HepG2 (cell line): ENCODE results near the gene ATP11A. TPM values are rescaled to one million over a fixed set of nuclear protein-coding genes. Genes with fewer than 3 reads are reported as not detected.

ENCODE experiments used
- ASH2L ChIP-seq: fragments of 300-600, 200-600 bp; sonication (generic); IDR thresholded peaks from 2 replicates; pipeline ENCODE4 v1.7.0; 2017; ENCODE audit warnings: low read depth, mild to moderate bottlenecking, moderate library complexity, mixed read lengths, low read length; ENCODE audit not compliant: insufficient read length
- CBFB ChIP-seq: sonication (generic); formaldehyde crosslinking; IDR thresholded peaks from 2 replicates; pipeline ENCODE4 v1.4.0; 2020; ENCODE audit warnings: missing genetic modification reagents
- CBX1 ChIP-seq: IDR thresholded peaks from one replicate; pipeline ENCODE4 v1.6.1; 2016; ENCODE audit warnings: antibody characterized with exemption, low read depth
- CBX2 ChIP-seq, 2 experiments: fragments of 200-600 bp in 1 of 2; sonication (generic); formaldehyde crosslinking in 1 of 2; IDR thresholded peaks; 2 replicates each; pipeline versions ENCODE4 v1.7.0 to v1.8.1; 2018 to 2022; ENCODE audit warnings: low read depth in 2 of 2, low read length in 1 of 2, mild to moderate bottlenecking in 1 of 2, missing genetic modification reagents in 1 of 2
- DNMT1 ChIP-seq: sonication (generic); formaldehyde crosslinking; IDR thresholded peaks from 2 replicates; pipeline ENCODE4 v1.5.1; 2020; ENCODE audit warnings: mild to moderate bottlenecking, missing genetic modification reagents
- HMG20B ChIP-seq: conservative IDR thresholded peaks from 2 replicates; pipeline ENCODE4 v1.6.1; 2016; ENCODE audit warnings: missing genetic modification reagents, missing compliant biosample characterization
- KLF11 ChIP-seq: IDR thresholded peaks from 2 replicates; pipeline ENCODE4 v1.6.1; 2016; ENCODE audit warnings: missing compliant biosample characterization
- MAFG ChIP-seq: sonication (generic); formaldehyde crosslinking; IDR thresholded peaks from 2 replicates; pipeline ENCODE4 v1.5.1; 2020; ENCODE audit warnings: mild to moderate bottlenecking, missing genetic modification reagents
- MTA1 ChIP-seq: sonication (generic); formaldehyde crosslinking; IDR thresholded peaks from 2 replicates; pipeline ENCODE4 v1.4.0; 2020; ENCODE audit warnings: missing genetic modification reagents, mild to moderate bottlenecking, borderline replicate concordance
- NRL ChIP-seq: sonication (generic); formaldehyde crosslinking; IDR thresholded peaks from 2 replicates; pipeline ENCODE4 v1.5.0; 2020; ENCODE audit warnings: missing genetic modification reagents, mild to moderate bottlenecking, moderate library complexity, borderline replicate concordance
- ONECUT2 ChIP-seq: sonication (generic); formaldehyde crosslinking; IDR thresholded peaks from 2 replicates; pipeline ENCODE4 v1.4.0; 2020; ENCODE audit warnings: missing genetic modification reagents
- PCBP1 ChIP-seq: fragments of 200-400 bp; formaldehyde crosslinking; IDR thresholded peaks from 2 replicates; pipeline ENCODE4 v1.6.1; 2017; ENCODE audit warnings: mild to moderate bottlenecking, low read depth, low read length, borderline replicate concordance
- SP140L ChIP-seq: sonication (generic); formaldehyde crosslinking; IDR thresholded peaks from 2 replicates; pipeline ENCODE4 v1.4.0; 2020; ENCODE audit warnings: missing genetic modification reagents, borderline replicate concordance
- TCF7L2 ChIP-seq: IDR thresholded peaks from 2 replicates; pipeline ENCODE4 v1.6.1; 2011; ENCODE audit warnings: mild to moderate bottlenecking, low read depth, low read length, moderate library complexity
- TSC22D2 ChIP-seq: sonication (generic); formaldehyde crosslinking; IDR thresholded peaks from 2 replicates; pipeline ENCODE4 v1.5.1; 2020; ENCODE audit warnings: missing genetic modification reagents, mild to moderate bottlenecking, borderline replicate concordance
- USF2 ChIP-seq, 2 experiments: sonication (generic) in 1 of 2; formaldehyde crosslinking in 1 of 2; IDR thresholded peaks; 2 replicates each; pipeline versions ENCODE4 v1.5.1 to v1.6.1; 2011 to 2020; ENCODE audit warnings: borderline replicate concordance in 1 of 2, low read depth in 1 of 2, low read length in 1 of 2, mild to moderate bottlenecking in 1 of 2, missing genetic modification reagents in 1 of 2, moderate library complexity in 1 of 2
- ZNF264 ChIP-seq: sonication (generic); formaldehyde crosslinking; IDR thresholded peaks from 2 replicates; pipeline ENCODE4 v1.4.0; 2020; ENCODE audit warnings: missing genetic modification reagents
- ZNF292 ChIP-seq: sonication (generic); formaldehyde crosslinking; IDR thresholded peaks from 2 replicates; pipeline ENCODE4 v1.8.1; 2022; ENCODE audit warnings: mild to moderate bottlenecking, low read depth, missing genetic modification reagents, borderline replicate concordance
- ZNF326 ChIP-seq: sonication (generic); formaldehyde crosslinking; IDR thresholded peaks from 2 replicates; pipeline ENCODE4 v1.4.0; 2020; ENCODE audit warnings: missing genetic modification reagents, borderline replicate concordance
- ZNF549 ChIP-seq: sonication (generic); formaldehyde crosslinking; IDR thresholded peaks from 2 replicates; pipeline ENCODE4 v1.5.0; 2020; ENCODE audit warnings: missing genetic modification reagents
- ZNF574 ChIP-seq: sonication (generic); formaldehyde crosslinking; IDR thresholded peaks from 2 replicates; pipeline ENCODE4 v1.4.0; 2020; ENCODE audit warnings: missing genetic modification reagents
- ZNF577 ChIP-seq: sonication (generic); formaldehyde crosslinking; IDR thresholded peaks from 2 replicates; pipeline ENCODE4 v1.4.0; 2020; ENCODE audit warnings: mild to moderate bottlenecking, low read depth, missing genetic modification reagents, borderline replicate concordance
- ZNF605 ChIP-seq: sonication (generic); formaldehyde crosslinking; IDR thresholded peaks from 2 replicates; pipeline ENCODE4 v1.8.0; 2022; ENCODE audit warnings: mild to moderate bottlenecking, missing genetic modification reagents
- ZNF777 ChIP-seq: sonication (generic); formaldehyde crosslinking; IDR thresholded peaks from 2 replicates; pipeline ENCODE4 v1.4.0; 2020; ENCODE audit warnings: missing genetic modification reagents
- polyA plus RNA-seq, 8 experiments: library from polyadenylated mRNA; depleted of rRNA in 3 of 8; stranded (reverse) in 7 of 8; unstranded in 1 of 8; fragments of >200 nt; fragmentation: Illumina TruSeq in 4 of 8; extraction: Trizol in 4 of 8; gene quantifications; 2 replicates each; pipeline versions ENCODE4 v1.2.1 to v1.2.3, GENCODE V29; 2011 to 2016; ENCODE audit warnings: low read depth in 4 of 8, missing spikeins in 1 of 8, mixed read lengths in 1 of 8; ENCODE audit not compliant: insufficient read depth in 1 of 8
- total RNA-seq, 5 experiments: library from RNA; depleted of rRNA; stranded (reverse); fragments of >200 nt; fragmentation: Illumina TruSeq; extraction: Trizol; gene quantifications; 2 replicates each; pipeline ENCODE4 v1.2.3, GENCODE V29; 2016; ENCODE audit warnings: low read depth in 1 of 5
- TF ChIP-seq, protein P1 (sequence below): IDR thresholded peaks from 2 replicates; pipeline ENCODE4 v1.6.1; 2012; ENCODE audit warnings: low read depth, low read length, improper control_type of control experiment

Gene ATP11A
- total and polyA plus RNA-seq, 2 of the 13 experiments (the other 11 are each of a cell fraction or from before 2014, with no cell fraction given), result 18.4 to 20.1 TPM

- TF ChIP-seq ONECUT2 (CRISPR knock-in tag), result no peak
- TF ChIP-seq PCBP1, result 0 out of 2 replicates have a peak, but pooled peaks have one; percentile 41
- peak; percentile 79; the same call in 1 of the 2 replicates for TF ChIP-seq ZNF605 (CRISPR knock-in tag)
- no peak for TF ChIP-seq CBX2 (IDR thresholded peaks at IDR 0.05; ENCODE audit: low read depth, low read length)
- no peak for TF ChIP-seq CBX2 (CRISPR knock-in tag; IDR thresholded peaks at IDR 0.05; ENCODE audit: low read depth)
- TF ChIP-seq ZNF292, result peak; percentile 78; the same call in 1 of the 2 replicates
- TF ChIP-seq NRL (CRISPR knock-in tag), result peak; percentile 85
- TF ChIP-seq ZNF549 (CRISPR knock-in tag), result no peak
- no peak for TF ChIP-seq SP140L (CRISPR knock-in tag)
- TF ChIP-seq MAFG (CRISPR knock-in tag), result no peak
- TF ChIP-seq CBX1, result peak; percentile 28
- TF ChIP-seq ZNF777 (CRISPR knock-in tag), result peak; percentile 54
- no peak for TF ChIP-seq HMG20B (CRISPR knock-in tag)
- no peak for TF ChIP-seq ZNF577 (CRISPR knock-in tag)
- TF ChIP-seq MTA1 (CRISPR knock-in tag), result peak; percentile 34; the same call in 1 of the 2 replicates
- no peak for TF ChIP-seq KLF11 (CRISPR knock-in tag)
- no peak for TF ChIP-seq DNMT1 (CRISPR knock-in tag)
- no peak for TF ChIP-seq USF2 (IDR thresholded peaks at IDR 0.05; ENCODE audit: low read depth, low read length)
- no peak for TF ChIP-seq USF2 (CRISPR knock-in tag; IDR thresholded peaks at IDR 0.05; ENCODE audit: borderline replicate concordance)
- no peak for TF ChIP-seq ASH2L
- TF ChIP-seq TSC22D2 (CRISPR knock-in tag), result peak; percentile 69; the same call in 1 of the 2 replicates
- no peak for TF ChIP-seq ZNF264 (CRISPR knock-in tag)
- peak; percentile 75 for TF ChIP-seq ZNF574 (CRISPR knock-in tag)
- peak; percentile 24; the same call in 1 of the 2 replicates for TF ChIP-seq CBFB (CRISPR knock-in tag)
- TF ChIP-seq, protein P1, sequence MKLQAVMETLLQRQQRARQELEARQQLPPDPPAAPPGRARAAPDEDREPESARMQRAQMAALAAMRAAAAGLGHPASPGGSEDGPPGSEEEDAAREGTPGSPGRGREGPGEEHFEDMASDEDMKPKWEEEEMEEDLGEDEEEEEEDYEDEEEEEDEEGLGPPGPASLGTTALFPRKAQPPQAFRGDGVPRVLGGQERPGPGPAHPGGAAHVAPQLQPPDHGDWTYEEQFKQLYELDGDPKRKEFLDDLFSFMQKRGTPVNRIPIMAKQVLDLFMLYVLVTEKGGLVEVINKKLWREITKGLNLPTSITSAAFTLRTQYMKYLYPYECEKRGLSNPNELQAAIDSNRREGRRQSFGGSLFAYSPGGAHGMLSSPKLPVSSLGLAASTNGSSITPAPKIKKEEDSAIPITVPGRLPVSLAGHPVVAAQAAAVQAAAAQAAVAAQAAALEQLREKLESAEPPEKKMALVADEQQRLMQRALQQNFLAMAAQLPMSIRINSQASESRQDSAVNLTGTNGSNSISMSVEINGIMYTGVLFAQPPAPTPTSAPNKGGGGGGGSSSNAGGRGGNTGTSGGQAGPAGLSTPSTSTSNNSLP, result no peak
- no peak for TF ChIP-seq TCF7L2
- TF ChIP-seq ZNF326 (CRISPR knock-in tag), result no peak
These were observed 196.0 kb downstream of the ATP11A start (continued) for GRCh38 chr13:112885782-112886268.
